Lower leg skin (tissue), 4 donors: ENCODE results near the gene CFAP54. TPM values are rescaled to one million over a fixed set of nuclear protein-coding genes. Genes with fewer than 3 reads are reported as not detected.

Experiments used
- DNase-seq, 2 donors: peaks; one replicate each; pipeline ENCODE4 v3.0.0-alpha.2; 2019; ENCODE audit warnings: low spot score in 2 of 2
- H3K4me3 ChIP-seq: fragments of 200-600 bp; sonication (generic); 2 replicates; pipeline ENCODE4 v1.5.1; 2017; ENCODE audit warnings: mild to moderate bottlenecking, low read depth; ENCODE audit not compliant: poor library complexity, severe bottlenecking
- POLR2A ChIP-seq, 2 donors: fragments of 450-650 bp; IDR thresholded peaks; one replicate each; pipeline ENCODE4 v1.6.1; 2016 to 2017; ENCODE audit warnings: antibody characterized with exemption in 2 of 2, mild to moderate bottlenecking in 1 of 2, moderate library complexity in 1 of 2
- WGBS, 2 donors: methylation state at CpG; one replicate each; pipeline ENCODE4 v1.1.5; 2018; 5-methylcytosine and 5-hydroxymethylcytosine counted together
- intact Hi-C: fragments of 100-400 bp; cut with DNase I; formaldehyde crosslinking; loops from one replicate; pipeline ENCODE4 v1.15.0; 2023; ENCODE audit warnings: low total_unique reads
- total RNA-seq, 4 donors: library from RNA; depleted of rRNA; stranded (reverse); fragments of >200 nt; gene quantifications; one replicate each; pipeline ENCODE4 v1.1.0, GENCODE V29; 2016
- TF ChIP-seq, protein P1 (sequence below), 3 donors: fragments of 450-650 bp; IDR thresholded peaks; one replicate each; pipeline ENCODE4 v1.5.1; 2016; ENCODE audit warnings: antibody characterized with exemption in 3 of 3, mild to moderate bottlenecking in 3 of 3, moderate library complexity in 2 of 3

Gene CFAP54
- total RNA-seq, 4 donors from 2014 or later = 0.04 to 0.59 TPM; not detected in 2

DNA sequence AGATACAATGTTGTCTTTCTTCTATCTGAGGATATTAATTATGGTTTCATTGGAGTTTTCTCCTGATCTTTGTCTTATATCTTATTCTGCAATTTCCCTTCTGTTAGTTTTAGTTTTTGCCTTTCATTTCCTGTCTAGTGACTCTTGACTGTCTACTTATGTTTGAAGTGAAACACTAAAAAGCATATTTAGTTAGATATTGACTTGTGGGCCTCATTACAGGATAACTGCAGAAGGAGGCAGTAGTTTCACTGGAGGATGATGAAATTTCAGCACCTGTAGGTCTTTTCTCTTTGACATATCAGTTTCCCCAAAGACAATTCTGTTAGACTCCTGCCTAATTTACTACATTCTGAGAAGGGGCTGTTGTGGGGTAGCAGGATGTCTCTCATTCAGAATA lies 320.1 kb downstream of the CFAP54 start:
- intact Hi-C loops = no loop called here
- H3K4me3 ChIP-seq = no peak overlapping the region
- DNase-seq = no peak
- TF ChIP-seq, protein P1, sequence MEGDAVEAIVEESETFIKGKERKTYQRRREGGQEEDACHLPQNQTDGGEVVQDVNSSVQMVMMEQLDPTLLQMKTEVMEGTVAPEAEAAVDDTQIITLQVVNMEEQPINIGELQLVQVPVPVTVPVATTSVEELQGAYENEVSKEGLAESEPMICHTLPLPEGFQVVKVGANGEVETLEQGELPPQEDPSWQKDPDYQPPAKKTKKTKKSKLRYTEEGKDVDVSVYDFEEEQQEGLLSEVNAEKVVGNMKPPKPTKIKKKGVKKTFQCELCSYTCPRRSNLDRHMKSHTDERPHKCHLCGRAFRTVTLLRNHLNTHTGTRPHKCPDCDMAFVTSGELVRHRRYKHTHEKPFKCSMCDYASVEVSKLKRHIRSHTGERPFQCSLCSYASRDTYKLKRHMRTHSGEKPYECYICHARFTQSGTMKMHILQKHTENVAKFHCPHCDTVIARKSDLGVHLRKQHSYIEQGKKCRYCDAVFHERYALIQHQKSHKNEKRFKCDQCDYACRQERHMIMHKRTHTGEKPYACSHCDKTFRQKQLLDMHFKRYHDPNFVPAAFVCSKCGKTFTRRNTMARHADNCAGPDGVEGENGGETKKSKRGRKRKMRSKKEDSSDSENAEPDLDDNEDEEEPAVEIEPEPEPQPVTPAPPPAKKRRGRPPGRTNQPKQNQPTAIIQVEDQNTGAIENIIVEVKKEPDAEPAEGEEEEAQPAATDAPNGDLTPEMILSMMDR (IDR thresholded peaks at IDR 0.05) = no peak
- TF ChIP-seq POLR2A (IDR thresholded peaks at IDR 0.05) = no peak

DNA sequence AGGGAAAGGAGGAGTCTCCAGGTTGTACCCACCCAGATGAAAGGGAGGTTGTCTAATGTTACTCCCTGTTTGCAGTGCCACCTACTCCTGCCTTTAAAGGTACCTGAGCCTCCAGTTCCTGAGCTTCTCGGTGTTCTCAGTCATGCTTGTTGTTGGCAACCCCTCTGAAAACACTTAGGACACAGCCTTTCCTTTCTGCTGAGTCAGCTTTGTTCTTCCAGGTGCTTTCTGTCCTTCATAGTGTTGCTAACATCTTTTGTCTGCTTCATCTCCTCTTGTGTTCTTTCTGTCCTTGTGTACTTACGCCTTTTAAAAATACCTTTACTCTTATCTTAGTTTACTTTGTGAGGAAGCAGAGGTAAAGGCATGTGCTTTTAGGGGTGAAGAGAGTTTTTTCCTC lies 320.7 kb downstream of the CFAP54 start:
- no peak for TF ChIP-seq POLR2A (IDR thresholded peaks at IDR 0.05)
- TF ChIP-seq, protein P1 (IDR thresholded peaks at IDR 0.05) = no peak

GRCh38 chr12:96810477-96810876 lies 321.1 kb downstream of the CFAP54 start:
- WGBS, 2 donors = 92 to 94% methylated on average over 3 of the region's 3 CpGs
- intact Hi-C loops = no loop called here
- H3K4me3 ChIP-seq = no peak overlapping the region
- no peak for DNase-seq
- TF ChIP-seq, protein P1 (IDR thresholded peaks at IDR 0.05) = no peak
- TF ChIP-seq POLR2A (IDR thresholded peaks at IDR 0.05) = no peak

More for the DNA sequence above, 320.7 kb downstream of the CFAP54 start:
- 73 to 80% methylated on average over 2 of the region's 2 CpGs for WGBS, 2 donors
- intact Hi-C loops = no loop called here
- no peak overlapping the region for H3K4me3 ChIP-seq
- no peak for DNase-seq

GRCh38 chr12:96811083-96811482 lies 321.7 kb downstream of the CFAP54 start:
- H3K4me3 ChIP-seq = no peak overlapping the region
- 54 to 61% methylated on average over 3 of the region's 3 CpGs for WGBS, 2 donors
- TF ChIP-seq POLR2A (IDR thresholded peaks at IDR 0.05) = no peak
- TF ChIP-seq, protein P1 (IDR thresholded peaks at IDR 0.05) = no peak
- DNase-seq = no peak
- intact Hi-C loops = no loop called here

DNA sequence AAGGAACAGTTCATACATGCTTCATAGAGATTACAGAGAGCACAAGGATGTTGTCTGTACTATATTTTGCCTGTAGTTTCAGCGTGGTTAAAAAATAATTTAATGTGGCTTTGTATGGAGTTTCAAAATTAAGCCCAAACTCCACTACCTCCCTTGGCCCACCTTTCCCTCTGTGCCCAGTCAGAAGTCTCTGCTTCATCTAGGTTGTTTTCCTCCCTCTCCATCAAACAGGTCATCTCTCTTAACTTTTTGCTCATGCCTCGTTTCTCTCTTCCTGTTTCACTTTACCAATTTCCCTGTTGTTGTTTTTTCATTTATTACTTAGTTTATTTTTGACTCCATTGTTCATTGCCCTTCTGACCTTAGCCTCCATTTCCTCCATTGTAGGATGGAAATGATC lies 322.8 kb downstream of the CFAP54 start:
- no peak for DNase-seq
- intact Hi-C loops = no loop called here
- no peak overlapping the region for H3K4me3 ChIP-seq
- WGBS, 2 donors = 54 to 58% methylated on average over 2 of the region's 2 CpGs
- no peak for TF ChIP-seq POLR2A (IDR thresholded peaks at IDR 0.05)
- TF ChIP-seq, protein P1 (IDR thresholded peaks at IDR 0.05) = no peak

- intact Hi-C loops = no loop called here
- no peak for DNase-seq
- 84 to 87% methylated on average over 2 of the region's 2 CpGs for WGBS, 2 donors
- no peak overlapping the region for H3K4me3 ChIP-seq
- TF ChIP-seq POLR2A (IDR thresholded peaks at IDR 0.05) = no peak
- TF ChIP-seq, protein P1 (IDR thresholded peaks at IDR 0.05) = no peak
Measured at GRCh38 chr12:96814200-96814599, 324.8 kb downstream of the CFAP54 start.
